GM18517 (cell line): ENCODE data around the gene MED13.

Experiments
- ATAC-seq: cut with Tn5 transposase; IDR thresholded peaks from one replicate; pipeline ENCODE4 v1.9.1; 2021; ENCODE audit warnings: mild to moderate bottlenecking, moderate library complexity; ENCODE audit not compliant: unreplicated experiment

Gene MED13, protein sequence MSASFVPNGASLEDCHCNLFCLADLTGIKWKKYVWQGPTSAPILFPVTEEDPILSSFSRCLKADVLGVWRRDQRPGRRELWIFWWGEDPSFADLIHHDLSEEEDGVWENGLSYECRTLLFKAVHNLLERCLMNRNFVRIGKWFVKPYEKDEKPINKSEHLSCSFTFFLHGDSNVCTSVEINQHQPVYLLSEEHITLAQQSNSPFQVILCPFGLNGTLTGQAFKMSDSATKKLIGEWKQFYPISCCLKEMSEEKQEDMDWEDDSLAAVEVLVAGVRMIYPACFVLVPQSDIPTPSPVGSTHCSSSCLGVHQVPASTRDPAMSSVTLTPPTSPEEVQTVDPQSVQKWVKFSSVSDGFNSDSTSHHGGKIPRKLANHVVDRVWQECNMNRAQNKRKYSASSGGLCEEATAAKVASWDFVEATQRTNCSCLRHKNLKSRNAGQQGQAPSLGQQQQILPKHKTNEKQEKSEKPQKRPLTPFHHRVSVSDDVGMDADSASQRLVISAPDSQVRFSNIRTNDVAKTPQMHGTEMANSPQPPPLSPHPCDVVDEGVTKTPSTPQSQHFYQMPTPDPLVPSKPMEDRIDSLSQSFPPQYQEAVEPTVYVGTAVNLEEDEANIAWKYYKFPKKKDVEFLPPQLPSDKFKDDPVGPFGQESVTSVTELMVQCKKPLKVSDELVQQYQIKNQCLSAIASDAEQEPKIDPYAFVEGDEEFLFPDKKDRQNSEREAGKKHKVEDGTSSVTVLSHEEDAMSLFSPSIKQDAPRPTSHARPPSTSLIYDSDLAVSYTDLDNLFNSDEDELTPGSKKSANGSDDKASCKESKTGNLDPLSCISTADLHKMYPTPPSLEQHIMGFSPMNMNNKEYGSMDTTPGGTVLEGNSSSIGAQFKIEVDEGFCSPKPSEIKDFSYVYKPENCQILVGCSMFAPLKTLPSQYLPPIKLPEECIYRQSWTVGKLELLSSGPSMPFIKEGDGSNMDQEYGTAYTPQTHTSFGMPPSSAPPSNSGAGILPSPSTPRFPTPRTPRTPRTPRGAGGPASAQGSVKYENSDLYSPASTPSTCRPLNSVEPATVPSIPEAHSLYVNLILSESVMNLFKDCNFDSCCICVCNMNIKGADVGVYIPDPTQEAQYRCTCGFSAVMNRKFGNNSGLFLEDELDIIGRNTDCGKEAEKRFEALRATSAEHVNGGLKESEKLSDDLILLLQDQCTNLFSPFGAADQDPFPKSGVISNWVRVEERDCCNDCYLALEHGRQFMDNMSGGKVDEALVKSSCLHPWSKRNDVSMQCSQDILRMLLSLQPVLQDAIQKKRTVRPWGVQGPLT (N-terminal part only)

DNA sequence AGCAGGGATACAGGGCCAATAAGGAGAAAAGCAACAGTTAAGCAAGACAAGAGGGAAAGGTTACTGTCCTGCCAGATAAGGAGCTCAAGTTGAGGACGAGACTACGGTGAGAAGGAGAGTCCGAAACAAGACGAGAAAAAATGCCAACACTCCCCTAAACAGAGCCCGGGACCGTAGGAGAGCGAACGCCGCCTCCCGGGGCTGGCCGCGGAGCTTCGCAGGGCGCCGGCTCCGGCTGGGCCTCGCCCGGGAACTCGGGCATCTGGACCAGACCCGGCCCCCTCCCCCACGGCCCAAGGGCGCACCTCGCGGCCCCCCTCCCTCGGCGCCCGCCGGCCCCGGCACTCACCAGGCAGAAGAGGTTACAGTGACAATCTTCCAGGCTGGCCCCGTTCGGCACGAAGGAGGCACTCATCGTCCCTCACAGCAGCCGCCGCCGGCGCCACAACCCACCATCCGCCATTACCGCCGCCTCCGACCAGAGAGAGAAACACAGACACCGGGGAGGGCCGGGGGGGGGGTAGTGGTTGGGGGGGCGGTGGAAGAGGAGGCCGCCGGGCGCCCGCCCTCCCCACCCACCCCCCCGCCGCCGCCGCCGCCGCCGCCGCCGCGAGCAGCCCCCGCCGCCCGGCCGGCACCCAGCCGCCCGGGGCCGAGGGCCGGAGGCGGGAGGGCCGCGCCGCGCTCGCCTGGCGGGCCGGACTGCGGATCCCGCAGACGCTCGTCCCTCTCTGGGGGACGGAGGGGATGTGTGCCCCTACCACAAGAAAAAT is at the start of gene MED13:
Gene MED13, minus strand, starts transcription at position 488 of the 773 bp plus-strand sequence. Its CDS starts 73 bp downstream, at position 415.
- peak; percentile 28 for ATAC-seq

DNA sequence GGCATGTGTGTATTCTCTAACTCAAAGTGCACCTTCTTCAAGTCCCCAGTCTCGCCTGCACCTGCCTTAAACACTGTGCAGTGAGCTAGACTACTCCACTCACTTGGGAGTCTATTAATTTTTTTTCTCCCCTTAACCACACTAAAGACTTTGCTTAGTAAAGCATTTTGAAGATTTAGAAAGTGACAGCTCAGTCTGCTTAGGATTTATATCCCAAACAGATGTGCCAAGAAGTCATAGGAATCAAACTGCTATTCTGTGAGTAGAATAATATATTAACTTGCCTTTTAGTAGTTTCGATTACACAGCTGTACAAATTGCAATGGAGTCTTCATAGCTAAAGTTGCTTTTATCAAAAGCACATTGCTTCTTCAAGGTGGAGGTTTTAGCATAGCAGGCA is 47.2 kb upstream of the MED13 start:
- ATAC-seq = no peak

DNA sequence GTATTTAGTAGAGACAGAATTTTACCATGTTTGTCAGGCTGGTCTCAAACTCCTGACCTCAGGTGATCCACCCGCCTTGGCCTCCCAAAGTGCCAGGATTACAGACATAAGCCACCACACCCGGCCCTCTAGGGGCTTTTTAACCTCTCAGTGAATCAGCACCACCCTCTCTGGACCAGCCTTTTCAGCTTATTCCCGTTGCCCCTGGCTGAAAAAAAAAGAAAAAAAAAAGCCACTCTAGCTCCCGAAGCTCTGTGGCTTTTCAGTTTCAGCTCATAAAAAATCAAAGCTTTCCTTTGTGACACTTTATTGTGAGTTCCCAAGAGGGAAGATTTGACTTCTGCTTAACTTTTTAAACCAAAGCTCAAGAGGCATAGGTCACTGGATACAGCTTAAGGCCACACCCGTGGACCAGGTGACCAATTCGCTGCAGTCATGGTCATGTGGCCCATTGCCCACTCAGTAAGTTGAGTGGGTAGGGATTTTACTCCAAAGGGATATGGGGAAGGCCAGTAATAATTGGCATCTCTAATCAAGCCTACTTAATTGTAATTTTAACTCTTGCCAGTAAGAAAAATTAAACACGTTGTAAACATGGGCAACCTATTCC is 46.6 kb upstream of the MED13 start:
- no peak for ATAC-seq

DNA sequence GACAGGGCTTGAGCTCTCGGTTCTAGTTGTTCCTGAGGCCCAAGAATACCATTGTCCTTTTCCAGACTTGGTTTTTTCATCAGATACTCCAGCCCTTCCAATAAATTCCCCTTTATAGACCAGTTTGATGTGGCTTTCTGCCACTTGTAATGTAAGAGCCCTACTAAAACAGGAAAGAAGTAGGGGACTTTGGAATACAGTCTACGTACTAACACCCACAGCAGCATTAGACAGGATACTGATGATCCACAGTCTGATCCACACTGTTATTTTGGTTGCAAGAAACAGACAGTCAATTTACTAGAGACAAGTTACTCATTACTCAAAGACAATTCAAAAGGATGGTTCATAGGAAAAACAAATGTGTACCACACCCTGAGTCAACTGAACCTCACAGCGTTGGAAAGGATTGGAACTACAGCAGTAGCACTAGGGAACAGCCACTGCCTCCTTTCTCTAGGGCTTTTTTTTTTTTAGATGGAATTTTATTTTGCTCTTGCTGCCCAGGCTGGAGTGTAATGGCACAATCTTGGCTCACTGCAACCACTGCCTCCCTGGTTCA is 45.9 kb upstream of the MED13 start:
- no peak for ATAC-seq

DNA sequence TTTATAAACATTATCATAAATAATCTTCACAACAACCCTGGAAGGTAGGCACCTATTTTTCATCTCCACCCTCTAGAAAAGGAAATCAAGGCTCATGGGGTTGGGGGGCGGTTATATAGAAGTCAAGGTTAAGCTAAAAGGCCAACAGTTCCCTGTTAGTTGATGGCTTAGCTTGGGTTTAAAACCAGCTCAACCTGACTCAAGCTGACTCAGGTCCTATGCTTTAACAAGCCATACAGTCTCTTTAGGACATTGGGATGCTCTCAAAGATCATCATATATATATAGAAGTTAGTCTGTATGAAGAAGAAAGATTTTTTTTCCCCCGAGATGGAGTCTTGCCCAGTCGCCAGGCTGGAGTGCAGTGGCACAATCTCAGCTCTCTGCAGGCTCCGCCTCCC is 44.8 kb upstream of the MED13 start:
- no peak for ATAC-seq

DNA sequence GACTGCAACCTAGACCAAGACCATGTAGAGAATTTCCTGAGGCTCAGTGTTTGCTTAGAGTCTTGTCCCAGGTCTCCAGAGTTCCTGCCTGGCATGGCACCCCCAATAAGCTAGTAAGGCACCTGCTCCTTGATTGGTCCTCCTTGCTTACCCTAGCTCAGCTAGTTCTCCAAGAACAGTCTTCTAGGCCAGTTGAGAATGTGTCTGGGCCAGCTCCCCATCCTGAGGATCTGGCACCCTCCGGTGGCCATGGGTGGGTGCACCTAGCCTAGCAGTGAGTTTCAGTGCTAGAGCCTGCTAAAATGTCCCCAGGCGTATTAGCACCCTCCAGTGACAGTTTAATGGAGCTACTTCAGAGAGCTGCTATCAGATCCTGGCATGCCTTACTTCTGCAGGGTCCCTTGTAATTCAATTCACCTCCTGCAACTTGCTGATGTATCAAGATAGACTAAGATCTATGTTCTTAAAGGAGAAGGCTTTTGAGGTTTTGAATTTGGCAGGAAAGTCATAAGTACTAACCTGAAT is 44.4 kb upstream of the MED13 start:
- ATAC-seq = peak; percentile 95

DNA sequence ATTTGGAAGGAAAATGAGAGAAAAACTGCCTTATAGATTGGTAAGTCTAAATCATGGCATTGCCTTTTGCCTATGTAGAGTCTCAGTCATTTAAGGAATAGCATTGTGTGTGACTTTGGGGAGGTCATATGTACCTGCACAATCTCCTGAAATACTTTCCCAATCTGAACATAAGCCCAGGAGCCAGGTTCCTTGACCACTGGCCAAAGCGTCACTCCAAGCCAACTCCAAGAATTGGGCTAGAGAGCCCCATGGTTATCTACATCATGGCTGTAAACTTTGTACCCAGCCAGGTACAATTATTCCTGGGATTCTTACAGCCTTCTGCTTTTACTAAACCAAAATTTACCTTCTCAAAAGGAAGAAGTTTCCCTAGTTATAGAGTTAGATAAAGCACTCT is 40.8 kb upstream of the MED13 start:
- ATAC-seq = no peak

DNA sequence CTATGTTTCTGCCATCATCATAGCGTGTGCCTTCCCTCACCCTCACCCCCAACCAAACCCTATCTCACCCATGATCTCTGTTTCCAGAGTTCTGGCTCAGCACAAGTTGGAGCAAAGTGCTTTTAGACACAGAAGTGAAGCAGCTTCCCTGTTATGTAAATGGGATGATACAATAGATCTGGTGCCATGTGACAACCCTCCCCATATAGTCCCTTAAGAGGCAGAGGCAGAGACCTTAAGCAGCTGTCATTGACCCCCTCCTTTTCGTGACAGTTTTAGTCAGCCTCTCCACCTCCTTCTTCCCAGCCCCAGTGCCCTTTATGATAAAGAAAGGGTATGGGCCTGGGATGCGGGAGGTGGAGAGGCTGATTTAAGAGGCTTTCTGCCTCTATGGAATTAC is 40.3 kb upstream of the MED13 start:
- ATAC-seq = no peak

DNA sequence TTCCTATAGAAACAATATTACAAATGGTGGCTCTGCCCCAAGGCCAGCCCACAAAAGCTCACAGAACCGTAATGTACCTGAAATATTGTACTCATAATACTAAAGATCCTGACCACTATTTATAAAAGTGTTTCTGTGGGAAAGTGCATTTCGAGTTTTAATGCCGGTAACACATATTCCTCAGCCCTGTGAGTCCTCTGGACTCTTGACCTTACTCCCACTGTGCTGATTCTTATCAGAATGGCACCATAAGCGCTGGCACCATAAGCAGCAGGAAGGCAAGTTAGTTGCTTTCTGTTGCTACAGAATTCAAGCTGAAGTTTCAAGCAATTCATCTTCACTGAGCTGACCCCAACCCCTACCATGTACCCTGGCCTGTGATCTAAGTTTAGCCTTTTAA is 36.4 kb upstream of the MED13 start:
- no peak for ATAC-seq

DNA sequence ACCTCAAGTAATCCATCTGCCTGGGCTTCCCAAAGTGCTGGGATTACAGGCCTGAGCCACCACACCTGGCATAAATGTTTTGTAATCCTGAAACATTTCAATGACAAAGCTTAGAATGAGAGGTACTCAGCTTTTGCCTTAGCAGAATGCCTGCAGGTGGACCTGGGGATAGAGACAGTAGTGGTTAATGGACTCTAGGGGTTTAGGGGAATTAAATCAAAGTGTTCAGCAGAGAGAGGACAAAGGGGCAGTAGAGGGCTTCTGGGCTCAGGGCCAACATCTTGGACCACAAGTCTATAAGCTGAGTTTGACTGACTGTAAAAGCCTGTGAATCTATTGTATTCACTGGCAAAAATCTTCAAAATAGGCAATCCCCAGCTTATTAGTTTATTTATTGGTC is 36.0 kb upstream of the MED13 start:
- ATAC-seq = no peak

DNA sequence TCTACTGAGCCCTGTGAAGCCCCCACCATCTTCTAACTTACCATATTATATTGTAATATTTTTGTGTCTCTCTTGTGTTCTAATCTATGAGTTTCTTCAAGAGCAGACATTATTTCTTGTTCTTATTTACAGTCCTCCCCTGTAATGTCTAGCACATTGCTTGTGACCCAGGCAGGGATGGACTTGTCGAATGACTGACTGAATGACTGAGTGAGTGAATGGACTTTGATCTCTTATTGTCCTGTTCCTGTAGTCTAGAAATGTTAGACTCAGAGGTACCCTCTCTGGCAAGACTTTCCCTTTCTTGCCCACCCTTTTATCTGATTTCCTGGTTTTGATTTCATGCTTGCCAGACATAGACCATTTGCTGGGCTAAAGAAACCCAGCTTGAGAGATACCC is 35.0 kb upstream of the MED13 start:
- no peak for ATAC-seq

DNA sequence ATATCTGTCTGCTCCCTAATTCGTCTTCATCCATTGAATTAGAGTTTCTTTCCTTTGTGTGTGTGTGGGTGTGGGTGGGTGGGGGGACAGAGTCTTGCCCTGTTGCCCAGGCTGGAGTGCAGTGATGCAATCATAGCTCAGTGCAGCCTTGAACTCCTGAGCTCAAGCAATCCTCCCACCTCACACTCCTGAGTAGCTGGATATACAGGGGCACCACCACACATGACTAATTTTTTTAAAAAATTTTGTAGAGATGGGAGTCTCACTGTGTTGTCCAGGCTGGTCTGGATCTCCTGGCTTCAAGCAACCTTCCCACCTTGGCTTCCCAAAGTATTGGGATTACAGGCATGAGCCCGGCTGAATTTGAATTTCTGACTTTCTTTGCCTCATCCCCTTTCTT is 34.5 kb upstream of the MED13 start:
- ATAC-seq = no peak

DNA sequence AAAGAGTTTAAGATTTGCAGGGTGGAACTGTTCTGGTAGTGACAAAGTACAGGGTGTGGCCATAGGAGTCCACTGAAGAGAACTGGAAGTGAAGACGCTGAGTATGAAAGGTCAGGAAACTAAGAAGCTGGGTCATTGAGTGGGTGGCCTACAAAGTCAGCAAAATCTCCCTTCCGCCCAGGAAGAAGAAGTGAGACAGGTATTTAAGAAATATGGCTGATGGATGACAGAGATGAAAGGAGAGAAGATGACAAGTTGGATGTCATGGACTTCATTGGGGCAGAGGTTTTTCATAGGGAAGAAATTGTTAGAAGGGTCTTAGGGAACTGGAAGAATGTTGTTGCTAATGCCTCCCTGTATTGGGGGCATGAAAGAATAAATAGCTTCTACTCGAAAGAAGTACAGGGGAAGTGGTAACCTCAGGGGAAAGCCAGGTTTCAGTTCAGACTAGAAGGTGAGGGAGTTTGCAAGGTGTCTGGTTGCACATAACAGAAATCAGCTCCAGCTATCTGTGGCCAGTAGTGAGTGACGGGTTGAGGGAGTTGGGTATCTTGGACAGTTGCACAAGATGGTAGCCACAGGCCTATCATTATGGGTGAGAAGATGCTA is 33.6 kb upstream of the MED13 start:
- peak; percentile 89 for ATAC-seq

DNA sequence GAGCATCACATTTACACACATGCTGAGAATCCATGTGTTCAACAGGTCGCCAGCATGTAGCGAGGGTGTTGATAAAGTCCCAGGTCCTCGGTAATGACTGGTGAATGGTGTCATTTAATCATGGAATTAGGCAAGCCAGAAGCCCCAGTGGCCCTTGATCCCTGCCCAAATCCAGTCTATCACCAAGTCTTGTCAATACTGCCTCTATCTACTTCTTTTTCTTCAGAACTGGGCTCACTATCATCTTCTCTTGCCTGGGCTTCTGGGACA is 31.3 kb upstream of the MED13 start:
- ATAC-seq = no peak

DNA sequence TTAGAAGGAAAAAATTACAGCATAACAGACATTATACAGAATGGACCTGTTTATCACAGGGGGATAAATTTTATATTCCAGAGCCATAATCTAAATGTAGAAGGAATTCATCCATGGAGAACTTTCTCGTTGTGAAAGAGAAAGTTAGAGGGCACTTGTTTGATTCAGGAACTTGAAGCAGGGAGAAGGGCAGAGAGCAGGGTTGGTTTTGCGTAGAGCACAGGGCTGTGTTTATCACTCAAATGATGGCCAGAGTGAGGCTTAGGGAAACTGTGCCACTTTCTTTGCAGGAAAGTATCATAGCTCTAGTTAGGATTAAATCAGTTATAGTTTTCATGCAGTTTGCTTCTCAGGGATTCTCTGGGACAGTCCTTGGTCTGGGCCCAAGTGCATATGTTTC is 29.1 kb upstream of the MED13 start:
- ATAC-seq = no peak

DNA sequence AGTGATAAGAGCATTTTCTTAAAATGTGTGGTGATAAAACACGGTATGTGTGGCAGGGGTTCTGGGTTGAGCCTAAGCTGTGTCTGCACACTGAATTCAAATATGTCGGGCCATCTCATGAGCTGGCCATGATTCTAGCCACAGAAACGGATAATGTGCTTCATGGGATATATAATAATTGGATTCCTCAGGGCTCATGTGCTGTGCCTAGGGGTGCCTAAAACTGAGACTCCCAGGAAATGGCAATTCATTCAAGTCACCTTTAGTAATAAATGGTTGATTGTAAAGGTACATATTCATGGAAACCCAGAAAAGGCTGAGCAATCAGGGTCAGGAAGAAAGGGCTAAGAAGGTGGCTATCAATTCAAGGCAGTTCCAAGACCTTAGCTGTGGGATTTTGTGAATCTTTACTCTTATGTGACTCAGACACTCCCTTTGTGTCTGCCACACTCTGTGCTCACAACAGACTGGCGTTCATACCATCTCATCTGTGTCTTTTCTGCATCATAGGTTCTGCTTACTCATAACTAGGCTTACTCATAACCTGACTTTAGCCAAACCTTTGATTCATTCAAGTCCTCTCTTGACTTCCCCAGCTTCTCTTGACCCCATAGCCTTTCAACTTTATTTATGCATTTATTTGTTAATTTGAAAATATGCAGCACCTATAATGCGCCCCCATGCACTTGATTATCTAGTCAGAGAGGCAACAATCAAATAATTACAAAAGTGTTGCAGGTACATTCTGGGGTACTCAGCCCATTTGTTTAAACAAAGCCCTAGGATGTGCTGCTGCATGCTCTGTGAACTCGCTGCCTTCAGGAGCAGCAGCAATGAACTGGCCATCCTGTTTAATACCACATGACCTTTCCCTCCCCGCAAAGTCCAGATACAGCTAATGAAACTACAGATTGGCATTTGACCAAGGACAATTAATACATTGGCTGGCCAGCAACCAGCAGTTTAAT is 28.4 kb upstream of the MED13 start:
- peak; percentile 92 for ATAC-seq

DNA sequence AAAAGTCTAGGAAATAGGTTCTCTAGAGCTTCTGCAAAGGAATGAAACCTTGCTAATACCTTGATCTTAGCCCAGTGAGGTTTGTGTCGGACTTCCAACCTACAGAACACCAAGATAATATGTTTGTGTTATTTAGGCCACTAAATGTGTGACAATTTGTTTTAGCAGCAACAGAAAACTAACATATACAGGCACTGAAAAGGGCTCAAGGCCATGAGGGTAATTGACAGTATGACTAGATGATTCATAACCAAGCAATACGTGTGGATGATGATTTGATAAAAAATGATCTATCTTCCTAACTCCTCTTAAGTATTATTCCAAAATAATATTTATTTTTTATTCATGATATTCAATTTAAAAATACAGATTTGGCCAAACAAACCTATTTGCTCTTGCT is 27.7 kb upstream of the MED13 start:
- ATAC-seq = no peak

DNA sequence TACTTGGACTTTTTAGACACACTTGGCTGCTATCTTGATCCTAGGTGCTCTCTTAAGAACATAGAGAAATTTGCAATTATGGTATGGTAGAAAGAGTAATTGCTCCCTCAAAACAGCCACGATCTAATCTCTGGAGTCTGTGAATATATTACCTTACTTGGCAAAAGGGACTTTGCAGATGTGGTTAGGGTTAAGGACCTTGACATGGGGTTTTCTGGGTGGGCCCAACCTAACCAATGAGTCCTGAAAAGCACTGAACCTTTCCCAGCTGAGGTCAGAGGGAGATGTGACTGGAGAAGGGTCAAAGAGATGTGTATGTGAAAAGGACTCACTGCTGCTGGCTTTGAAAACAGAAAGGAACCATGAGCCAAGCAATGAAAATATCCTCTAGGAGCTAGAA is 26.7 kb upstream of the MED13 start:
- ATAC-seq = no peak
